ENCODE measurements around the gene FOXO4. TPM values are rescaled to one million over a fixed set of nuclear protein-coding genes. Genes with fewer than 3 reads are reported as not detected.

Gene FOXO4
- total RNA-seq, 2 experiments from 2014 or later = 3.8 to 12.1 TPM

DNA sequence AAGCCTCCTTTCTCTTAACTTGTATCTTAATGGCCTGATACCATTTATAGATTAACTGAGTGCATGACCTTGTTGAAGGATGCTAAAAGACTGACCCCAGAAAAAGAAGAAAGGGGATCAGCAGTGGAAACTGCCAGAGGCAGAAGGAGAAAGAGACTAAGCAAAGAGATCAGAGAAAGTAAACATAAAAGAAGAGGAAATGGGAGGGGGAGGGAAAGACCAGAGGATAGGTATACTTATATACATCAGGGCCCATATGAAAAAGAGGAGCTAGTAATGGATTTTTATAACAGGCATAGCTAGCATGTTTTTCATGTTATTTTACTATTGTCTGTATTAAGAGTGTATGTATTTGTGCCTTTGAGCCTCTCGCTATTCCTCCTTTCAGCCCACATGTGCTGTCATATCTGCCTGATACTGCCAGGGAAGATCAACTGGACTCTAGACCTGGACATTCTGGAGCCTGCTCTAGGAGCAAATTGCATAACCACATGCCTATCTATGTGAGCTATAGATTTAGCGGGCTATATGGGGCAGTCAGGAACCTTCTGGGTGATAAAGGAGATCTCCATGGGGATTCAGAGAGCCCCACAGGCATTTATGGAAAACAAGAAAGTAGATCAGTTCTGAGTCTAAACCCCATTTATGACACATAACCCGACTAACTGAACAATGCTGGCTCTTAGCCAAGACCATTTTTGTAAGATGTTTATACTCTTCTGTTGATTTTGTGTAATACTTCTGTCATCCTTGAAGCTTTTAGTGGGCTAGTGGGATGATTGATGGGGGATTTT is 14.1 kb upstream of the FOXO4 start:
- intact Hi-C loops (cut with micrococcal nuclease; ENCODE audit: unreplicated experiment) = no loop called here
- POLR2A ChIA-PET = interaction anchor here (0.7 to 0.9 kb wide), 2 partner anchors 23 to 116 kb away, joined by 3 read pairs; no protein-coding TSS in a partner anchor
- H3K36me3 ChIP-seq (ENCODE audit: insufficient read depth, low read length) = no peaks in the 10 kb centered on the region
- H4K20me1 ChIP-seq (ENCODE audit: insufficient read depth, low read length) = no peaks in the 10 kb centered on the region
- CTCF ChIA-PET (ENCODE audit: unreplicated experiment) = no interaction called here
- no peak overlapping the region for H2AFZ ChIP-seq (ENCODE audit: low read length)
- H3K4me1 ChIP-seq (ENCODE audit: insufficient read depth, low read length, poor library complexity, severe bottlenecking) = no peaks in the 10 kb centered on the region
- H3K9me2 ChIP-seq (ENCODE audit: insufficient read depth, low read length) = no peaks in the 10 kb centered on the region
- no peak overlapping the region for H3K4me2 ChIP-seq (ENCODE audit: low read length)
- H3K4me3 ChIP-seq (ENCODE audit: low read depth, low read length, poor library complexity, severe bottlenecking) = no peak overlapping the region
- no peaks in the 10 kb centered on the region for H3K79me2 ChIP-seq (ENCODE audit: insufficient read depth, low read depth, low read length)
- TF ChIP-seq, protein P1, sequence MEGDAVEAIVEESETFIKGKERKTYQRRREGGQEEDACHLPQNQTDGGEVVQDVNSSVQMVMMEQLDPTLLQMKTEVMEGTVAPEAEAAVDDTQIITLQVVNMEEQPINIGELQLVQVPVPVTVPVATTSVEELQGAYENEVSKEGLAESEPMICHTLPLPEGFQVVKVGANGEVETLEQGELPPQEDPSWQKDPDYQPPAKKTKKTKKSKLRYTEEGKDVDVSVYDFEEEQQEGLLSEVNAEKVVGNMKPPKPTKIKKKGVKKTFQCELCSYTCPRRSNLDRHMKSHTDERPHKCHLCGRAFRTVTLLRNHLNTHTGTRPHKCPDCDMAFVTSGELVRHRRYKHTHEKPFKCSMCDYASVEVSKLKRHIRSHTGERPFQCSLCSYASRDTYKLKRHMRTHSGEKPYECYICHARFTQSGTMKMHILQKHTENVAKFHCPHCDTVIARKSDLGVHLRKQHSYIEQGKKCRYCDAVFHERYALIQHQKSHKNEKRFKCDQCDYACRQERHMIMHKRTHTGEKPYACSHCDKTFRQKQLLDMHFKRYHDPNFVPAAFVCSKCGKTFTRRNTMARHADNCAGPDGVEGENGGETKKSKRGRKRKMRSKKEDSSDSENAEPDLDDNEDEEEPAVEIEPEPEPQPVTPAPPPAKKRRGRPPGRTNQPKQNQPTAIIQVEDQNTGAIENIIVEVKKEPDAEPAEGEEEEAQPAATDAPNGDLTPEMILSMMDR (conservative IDR thresholded peaks at IDR 0.05; ENCODE audit: low read length) = no peak
- no peak for TF ChIP-seq EZH2phosphoT487 (IDR thresholded peaks at IDR 0.05; ENCODE audit: borderline replicate concordance, low read depth, low read length)
- no TSS peak for BruUV-seq (replicated peaks)
- H3K9me3 ChIP-seq (ENCODE audit: low read length) = no peaks in the 10 kb centered on the region
- no peak overlapping the region for H3K27ac ChIP-seq (ENCODE audit: low read depth, low read length, poor library complexity, severe bottlenecking)
- no peak for DNase-seq (ENCODE audit: low spot score)

DNA sequence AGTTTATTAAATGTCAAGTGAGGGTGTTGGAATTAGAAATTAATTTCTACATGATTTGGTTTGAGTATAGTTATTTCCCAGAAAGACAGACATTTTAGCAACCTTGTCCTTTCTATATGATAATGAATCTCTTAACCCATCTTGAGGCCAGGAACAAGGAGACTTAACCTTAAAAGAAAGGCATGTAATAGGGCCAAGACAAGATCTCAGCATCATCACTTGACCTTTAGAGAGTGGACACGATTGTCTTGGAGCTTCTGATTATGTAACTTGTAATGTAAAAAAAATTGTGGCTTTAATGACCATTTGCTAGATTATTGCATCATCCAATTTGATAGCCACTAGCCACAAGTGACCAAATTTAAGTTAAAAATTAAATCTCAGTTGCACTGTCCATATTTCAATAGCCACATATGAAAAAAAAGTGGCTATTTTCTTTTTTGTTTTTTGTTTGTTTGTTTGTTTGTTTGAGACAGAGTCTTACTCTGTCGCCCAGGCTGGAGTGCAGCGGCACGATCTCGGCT is 13.5 kb upstream of the FOXO4 start:
- H3K9me2 ChIP-seq (ENCODE audit: insufficient read depth, low read length) = no peaks in the 10 kb centered on the region
- intact Hi-C loops (cut with micrococcal nuclease; ENCODE audit: unreplicated experiment) = no loop called here
- H3K79me2 ChIP-seq (ENCODE audit: insufficient read depth, low read depth, low read length) = no peaks in the 10 kb centered on the region
- no TSS peak for BruUV-seq (replicated peaks)
- no peak overlapping the region for H2AFZ ChIP-seq (ENCODE audit: low read length)
- H3K9me3 ChIP-seq (ENCODE audit: low read length) = no peaks in the 10 kb centered on the region
- H3K4me3 ChIP-seq (ENCODE audit: low read depth, low read length, poor library complexity, severe bottlenecking) = no peak overlapping the region
- TF ChIP-seq EZH2phosphoT487 (IDR thresholded peaks at IDR 0.05; ENCODE audit: borderline replicate concordance, low read depth, low read length) = no peak
- TF ChIP-seq, protein P1 (conservative IDR thresholded peaks at IDR 0.05; ENCODE audit: low read length) = no peak
- H3K4me1 ChIP-seq (ENCODE audit: insufficient read depth, low read length, poor library complexity, severe bottlenecking) = no peaks in the 10 kb centered on the region
- H4K20me1 ChIP-seq (ENCODE audit: insufficient read depth, low read length) = no peaks in the 10 kb centered on the region
- H3K36me3 ChIP-seq (ENCODE audit: insufficient read depth, low read length) = no peaks in the 10 kb centered on the region
- CTCF ChIA-PET (ENCODE audit: unreplicated experiment) = no interaction called here
- H3K4me2 ChIP-seq (ENCODE audit: low read length) = no peak overlapping the region
- DNase-seq (ENCODE audit: low spot score) = no peak
- POLR2A ChIA-PET = interaction anchor here (0.9 to 1.1 kb wide), 2 partner anchors 24 to 207 kb away, joined by 3 to 9 read pairs; no protein-coding TSS in a partner anchor
- no peak overlapping the region for H3K27ac ChIP-seq (ENCODE audit: low read depth, low read length, poor library complexity, severe bottlenecking)

DNA sequence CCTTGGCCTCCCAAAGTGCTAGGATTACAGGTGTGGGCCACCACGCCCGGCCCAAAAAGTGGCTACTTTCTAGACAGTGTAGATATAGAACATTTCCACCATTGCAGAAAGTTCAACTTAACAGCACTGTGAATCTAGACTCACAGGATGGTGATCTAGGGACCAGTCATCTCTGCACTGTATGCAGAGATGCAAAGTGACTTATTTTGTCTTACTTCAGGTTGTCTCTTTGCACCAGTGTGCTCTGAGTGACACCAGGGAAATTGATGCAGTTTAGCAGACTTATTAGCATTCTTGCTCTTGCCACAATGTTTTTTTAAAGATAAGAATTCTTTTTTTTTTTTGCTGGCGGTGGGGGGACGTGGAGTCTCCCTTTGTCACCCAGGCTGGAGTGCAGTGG is 12.8 kb upstream of the FOXO4 start:
- H3K9me2 ChIP-seq (ENCODE audit: insufficient read depth, low read length) = no peaks in the 10 kb centered on the region
- no peak overlapping the region for H2AFZ ChIP-seq (ENCODE audit: low read length)
- DNase-seq (ENCODE audit: low spot score) = no peak
- H3K4me1 ChIP-seq (ENCODE audit: insufficient read depth, low read length, poor library complexity, severe bottlenecking) = no peaks in the 10 kb centered on the region
- no peak for TF ChIP-seq EZH2phosphoT487 (IDR thresholded peaks at IDR 0.05; ENCODE audit: borderline replicate concordance, low read depth, low read length)
- TF ChIP-seq, protein P1 (conservative IDR thresholded peaks at IDR 0.05; ENCODE audit: low read length) = no peak
- H3K4me3 ChIP-seq (ENCODE audit: low read depth, low read length, poor library complexity, severe bottlenecking) = no peak overlapping the region
- no peak overlapping the region for H3K4me2 ChIP-seq (ENCODE audit: low read length)
- ChIA-PET CTCF (ENCODE audit: unreplicated experiment) (no interaction called here), POLR2A (interaction anchor here (1.1 kb wide), 1 partner anchor 207 kb away, joined by 9 read pairs; no protein-coding TSS in a partner anchor)
- no peak overlapping the region for H3K27ac ChIP-seq (ENCODE audit: low read depth, low read length, poor library complexity, severe bottlenecking)
- no TSS peak for BruUV-seq (replicated peaks)
- H3K79me2 ChIP-seq (ENCODE audit: insufficient read depth, low read depth, low read length) = no peaks in the 10 kb centered on the region
- no peaks in the 10 kb centered on the region for H3K9me3 ChIP-seq (ENCODE audit: low read length)
- intact Hi-C loops (cut with micrococcal nuclease; ENCODE audit: unreplicated experiment) = no loop called here
- H4K20me1 ChIP-seq (ENCODE audit: insufficient read depth, low read length) = no peaks in the 10 kb centered on the region
- H3K36me3 ChIP-seq (ENCODE audit: insufficient read depth, low read length) = no peaks in the 10 kb centered on the region
